HG03039 (cell line): Measurements from ENCODE around the gene FNDC3B.
"Not testable (repeated sequence)": the region's sequence is repeated elsewhere in the genome, so short reads cannot be mapped to it uniquely, and the experiment has no call there.

Experiments
- ATAC-seq: cut with Tn5 transposase; IDR thresholded peaks from one replicate; pipeline ENCODE4 v1.9.1; 2021; ENCODE audit warnings: mild to moderate bottlenecking, moderate library complexity; ENCODE audit not compliant: unreplicated experiment

Gene FNDC3B

DNA sequence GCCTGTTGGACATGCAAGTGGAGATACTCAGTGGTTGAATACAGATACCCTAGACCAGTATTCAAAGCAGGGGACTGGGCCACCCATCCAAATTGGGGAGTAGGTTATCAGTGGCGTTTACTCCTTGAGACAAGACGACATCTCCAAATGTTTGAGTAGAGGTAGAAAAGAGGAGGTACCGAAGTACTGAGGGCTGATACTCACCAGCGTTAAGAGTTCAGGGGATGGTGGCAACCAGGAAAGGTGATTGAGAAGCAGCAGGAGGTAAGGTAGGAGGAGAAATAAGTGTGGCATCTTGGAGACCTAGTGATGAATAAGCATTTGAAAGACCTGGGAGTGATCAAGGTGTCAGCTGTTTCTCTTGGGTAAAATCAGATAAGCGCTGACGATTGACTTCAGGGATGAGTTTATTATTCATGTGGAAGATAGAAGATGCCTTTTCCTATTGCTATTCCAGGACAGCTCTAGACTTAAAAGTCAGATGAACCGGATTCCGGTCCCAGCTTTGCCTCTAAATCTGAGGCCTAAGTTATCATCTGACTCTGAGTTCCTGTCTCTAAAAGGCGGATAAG lies 312.6 kb downstream of the FNDC3B start:
- no peak for ATAC-seq

DNA sequence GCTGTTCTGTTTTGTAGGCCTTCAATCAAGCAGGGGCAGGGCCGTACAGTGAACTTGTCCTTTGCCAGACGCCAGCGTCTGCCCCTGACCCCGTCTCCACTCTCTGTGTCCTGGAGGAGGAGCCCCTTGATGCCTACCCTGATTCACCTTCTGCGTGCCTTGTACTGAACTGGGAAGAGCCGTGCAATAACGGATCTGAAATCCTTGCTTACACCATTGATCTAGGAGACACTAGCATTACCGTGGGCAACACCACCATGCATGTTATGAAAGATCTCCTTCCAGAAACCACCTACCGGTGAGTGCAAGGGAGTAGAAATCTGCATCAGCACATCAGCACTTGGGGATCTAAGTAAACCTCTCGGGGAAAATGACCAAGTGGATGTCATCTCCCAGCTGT lies 313.4 kb downstream of the FNDC3B start:
- no peak for ATAC-seq

DNA sequence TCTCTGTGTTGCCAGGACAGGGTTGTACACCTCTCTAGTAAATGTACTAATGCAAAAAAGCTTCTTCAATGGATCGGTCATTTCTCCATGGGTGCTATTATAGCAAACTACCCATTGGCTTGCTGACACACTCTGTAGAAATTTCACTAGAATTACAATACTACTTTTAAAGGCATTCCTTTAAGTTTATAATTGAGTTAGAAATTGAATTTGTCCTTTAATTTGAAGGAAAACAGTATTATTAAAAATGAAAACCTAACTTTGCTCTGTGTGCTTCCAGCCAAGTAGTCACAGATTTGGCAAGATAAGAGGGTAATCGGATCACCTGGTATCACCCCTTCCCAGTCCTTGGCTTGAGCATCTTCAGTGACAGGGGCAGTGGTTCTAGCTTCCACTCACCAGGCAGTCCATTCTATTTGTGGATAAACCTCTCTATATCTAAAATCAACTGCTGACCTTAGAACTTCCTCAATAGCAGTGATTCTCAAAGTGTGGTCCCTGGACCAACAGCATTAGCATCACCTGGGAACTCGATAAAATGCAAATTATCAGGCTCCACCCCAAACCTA lies 315.6 kb downstream of the FNDC3B start:
- no peak for ATAC-seq

DNA sequence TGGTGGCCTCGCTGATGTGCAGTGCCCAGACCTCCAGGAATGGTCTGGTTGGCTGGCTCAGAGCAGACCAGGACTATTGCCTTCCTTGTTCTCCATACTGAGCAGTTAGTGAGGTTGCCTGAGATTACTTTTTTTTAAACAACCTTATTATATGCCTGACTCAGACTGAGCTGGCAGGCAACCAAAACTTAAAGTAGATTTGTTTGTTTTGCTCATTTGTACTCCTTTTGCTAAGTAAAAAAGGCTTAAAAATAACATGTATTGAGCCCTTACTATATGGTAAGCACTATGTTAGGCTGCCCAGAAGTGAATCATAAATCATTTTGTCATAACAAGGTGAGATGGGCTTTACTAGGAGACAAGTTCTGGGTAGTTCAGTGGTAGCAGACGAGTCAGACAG lies 316.5 kb downstream of the FNDC3B start:
- ATAC-seq: no peak

DNA sequence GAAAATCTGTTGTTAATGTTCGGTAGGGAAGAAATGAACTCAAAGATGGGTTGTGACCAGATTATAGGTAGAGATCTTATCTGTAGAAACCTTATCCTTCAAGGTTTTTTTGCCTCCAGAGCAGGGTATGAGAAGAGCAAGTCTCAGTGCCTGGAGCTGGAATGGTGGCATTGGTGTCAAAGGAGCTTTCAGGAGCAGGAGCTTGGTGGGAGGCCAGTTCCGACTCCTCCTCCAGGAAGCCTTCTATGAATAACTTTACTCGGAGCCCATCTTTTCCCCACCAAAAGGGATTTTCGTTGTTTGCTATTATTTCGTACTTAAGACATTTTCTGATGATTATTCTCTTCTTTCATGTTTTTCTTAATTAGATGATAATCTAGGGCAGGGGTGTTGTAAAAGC lies 317.0 kb downstream of the FNDC3B start:
- no peak for ATAC-seq

DNA sequence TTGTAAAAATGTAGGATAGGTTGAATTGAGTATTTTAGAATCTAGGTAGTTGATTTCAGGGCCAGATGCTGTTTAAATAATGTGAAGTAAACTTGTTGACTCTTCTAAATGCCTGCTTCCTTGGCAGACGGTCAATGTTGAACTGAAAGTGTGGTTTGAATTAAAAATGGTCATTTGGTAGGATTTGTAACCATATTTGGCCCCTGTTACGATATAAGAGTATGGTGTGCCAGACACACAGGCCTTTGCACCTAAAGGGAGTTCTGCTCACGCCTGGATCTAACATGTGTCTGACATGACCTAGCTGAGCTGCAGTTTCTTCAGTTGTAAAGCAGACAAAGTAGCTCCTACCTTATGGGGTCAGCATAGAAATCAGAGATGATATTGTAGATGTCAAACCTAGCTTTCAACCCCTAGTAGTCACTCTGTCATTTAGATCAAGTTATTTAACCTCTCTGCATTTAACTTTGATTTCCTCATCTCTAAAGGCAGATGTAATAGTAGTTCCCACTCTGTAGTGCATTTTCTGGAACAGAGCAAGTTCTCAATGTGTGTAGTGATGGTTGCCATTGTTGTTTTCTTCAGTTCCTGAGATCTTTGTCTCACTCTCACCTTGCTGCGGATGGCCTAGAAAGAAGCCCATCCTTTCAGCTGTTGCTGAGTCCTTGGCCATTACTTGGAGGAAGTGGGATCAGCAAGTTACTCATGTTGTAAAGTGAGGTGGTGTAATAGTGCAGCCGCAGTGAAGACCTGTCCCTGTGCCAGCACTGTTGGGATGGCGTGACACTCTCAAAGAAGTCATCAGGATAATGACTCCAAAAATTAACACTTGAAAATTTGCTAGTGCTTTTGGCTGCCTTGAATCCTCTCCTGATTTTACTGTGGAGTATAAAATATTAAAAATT lies 318.7 kb downstream of the FNDC3B start:
- ATAC-seq: no peak

DNA sequence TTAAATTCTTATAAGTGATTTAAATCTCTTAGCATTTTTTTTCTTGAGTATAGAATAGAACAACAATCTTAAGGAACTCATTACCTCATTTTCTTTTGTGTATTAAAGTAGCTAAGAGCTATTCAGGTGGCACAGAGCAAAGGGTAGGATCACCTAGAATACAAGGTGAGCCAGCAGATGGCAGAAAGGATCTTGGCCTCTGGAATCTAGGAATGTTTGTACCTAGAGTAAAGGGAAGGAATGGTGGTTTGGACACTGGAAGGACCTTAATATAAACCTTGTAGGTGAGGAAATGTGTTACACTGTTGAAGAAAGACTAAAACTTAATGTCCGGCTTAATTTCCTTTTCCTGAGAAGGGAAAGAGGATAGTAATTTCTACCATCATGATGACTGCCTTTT lies 319.9 kb downstream of the FNDC3B start:
- ATAC-seq: no peak

DNA sequence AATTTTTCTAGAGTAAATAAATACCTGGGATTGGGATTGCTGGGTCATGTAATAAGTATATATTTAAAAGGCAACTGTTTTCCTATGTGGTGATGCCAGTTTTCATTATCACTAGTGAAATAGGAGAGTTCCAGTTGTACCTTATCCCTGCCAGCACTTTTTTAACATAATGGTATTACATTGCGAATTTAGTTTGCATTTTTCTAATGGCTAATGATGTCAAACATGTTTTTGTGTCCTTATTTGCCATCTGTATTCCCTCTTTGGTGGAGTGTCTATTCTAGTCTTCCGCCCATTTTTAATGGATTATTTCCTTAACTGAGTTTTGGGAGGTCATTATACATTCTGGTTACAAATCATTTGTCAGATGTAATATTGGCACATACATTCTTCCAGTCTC lies 320.6 kb downstream of the FNDC3B start:
- ATAC-seq: no peak

DNA sequence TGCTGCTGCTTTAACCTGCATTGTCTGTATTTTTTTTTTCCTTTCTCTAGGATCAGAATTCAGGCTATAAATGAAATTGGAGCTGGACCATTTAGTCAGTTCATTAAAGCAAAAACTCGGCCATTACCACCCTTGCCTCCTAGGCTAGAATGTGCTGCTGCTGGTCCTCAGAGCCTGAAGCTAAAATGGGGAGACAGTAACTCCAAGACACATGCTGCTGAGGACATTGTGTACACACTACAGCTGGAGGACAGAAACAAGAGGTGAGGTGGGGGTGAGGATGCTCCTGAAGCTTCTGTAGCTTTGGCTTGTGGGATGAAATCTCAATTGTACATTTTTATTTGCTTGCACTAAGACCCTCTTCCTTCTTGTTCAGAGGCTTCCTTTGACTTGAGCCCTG lies 323.2 kb downstream of the FNDC3B start:
- ATAC-seq: no peak

DNA sequence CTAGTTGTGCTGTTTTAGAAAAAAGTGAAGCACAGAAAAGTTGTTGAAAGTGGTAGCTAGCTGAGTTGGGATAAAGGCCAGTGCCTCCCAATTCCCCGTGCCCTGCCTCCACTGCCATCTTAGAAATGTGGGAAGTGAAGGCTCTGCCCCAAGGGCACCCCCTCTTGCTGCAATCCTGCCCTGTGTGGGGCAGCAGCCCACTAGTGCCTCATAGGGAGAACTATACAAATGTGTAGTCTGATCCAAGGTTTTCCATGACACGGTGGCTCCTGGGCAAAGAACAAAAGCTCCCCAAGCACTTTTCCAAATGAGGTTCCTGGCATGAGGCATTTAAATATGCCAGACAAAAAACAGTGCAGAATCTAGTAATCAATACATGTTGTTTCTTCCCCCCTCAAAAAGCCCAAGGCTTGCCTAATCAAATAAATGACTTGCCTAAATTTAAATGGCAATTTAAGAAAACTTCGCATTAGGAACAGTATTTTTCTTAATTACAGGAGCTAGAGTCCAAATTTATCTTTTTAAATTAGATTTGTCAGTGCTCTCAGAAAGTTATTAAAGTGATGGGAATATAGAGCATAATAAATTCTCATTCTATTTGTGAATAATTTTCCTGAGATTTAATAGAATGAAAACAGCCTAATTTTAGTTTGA lies 325.1 kb downstream of the FNDC3B start:
- no peak for ATAC-seq

DNA sequence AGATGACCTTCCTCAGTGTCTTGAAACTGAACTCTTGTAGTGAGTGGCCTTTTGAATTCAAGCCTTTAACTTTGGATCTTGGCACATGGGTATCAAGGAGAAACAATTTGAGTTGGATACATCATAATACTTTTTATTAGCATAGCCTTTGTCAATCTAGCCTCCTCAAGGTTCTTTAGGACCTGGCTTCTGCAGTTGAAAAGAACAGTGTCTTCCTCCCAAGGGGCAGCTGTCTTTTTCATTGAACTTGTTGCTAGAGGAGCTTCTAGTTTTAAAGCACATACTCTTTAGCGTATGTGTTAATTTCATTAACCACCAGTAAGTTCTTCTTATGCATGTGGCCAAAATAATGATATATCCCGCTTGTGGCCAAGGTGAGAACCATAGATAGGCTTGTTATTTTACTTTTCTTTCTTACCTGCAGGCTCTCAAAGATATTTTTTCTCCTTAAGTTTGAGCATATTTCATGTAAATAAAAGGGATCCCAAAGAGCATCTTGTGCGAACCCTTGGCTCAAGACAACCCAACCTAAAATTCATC lies 325.7 kb downstream of the FNDC3B start:
- ATAC-seq: no peak

DNA sequence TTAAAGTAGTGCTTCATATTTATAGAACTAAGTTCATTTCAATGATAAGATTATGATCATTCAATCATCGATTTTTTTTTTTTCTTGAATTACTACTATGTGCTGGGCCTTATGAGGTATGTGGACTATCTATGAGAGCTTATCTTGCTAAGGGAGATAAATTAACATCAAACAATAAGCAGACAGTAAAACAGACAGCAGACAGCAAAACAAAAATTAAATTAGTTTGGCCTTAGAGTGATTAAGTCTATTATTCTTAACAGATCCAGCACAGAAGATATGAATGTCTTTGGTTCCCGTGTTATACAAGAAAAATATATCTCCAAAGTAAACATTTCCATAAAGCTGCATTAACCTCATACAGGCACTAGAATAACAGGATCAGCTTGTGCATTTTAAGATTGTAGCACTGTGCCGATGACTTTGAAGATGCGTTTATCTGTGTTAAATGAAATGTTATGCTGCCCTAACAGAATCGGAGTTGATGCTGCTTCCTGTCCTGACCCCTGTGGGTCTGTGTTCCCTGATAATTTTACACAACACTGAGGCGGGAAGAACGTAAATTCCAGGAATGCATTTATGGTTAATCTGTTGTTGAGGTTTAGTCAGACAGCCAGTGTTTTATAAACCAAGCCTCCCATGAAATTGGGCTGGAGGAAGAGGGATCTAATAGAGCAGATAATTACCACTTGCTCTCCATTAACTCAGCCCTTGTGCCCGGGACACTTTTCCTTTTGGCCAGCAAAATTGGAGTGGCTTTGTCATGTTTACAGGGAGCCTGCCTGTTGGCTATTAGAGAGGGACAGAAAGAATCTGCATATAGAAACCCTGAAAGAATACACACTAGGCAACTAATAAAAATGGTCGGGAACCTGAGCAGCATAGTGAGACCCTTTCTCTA lies 328.1 kb downstream of the FNDC3B start:
- no peak for ATAC-seq

DNA sequence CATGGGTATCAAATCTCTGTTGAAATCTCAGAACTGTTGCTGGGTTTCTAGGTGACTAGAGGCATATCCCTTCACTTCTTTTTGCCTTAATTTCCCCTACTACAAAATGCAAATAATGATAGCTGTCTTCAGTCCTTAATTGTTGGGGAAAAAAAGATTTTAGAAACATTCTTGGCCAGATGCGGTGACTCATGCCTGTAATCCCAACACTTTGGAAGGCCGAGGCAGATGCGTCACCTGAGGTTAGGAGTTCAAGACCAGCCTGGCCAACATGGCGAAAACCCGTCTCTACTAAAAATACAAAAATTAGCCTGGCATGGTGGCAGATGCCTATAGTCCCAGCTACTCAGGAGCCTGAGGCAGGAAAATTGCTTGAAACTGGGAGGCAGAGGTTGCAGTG lies 329.2 kb downstream of the FNDC3B start:
- ATAC-seq: not testable (repeated sequence)

DNA sequence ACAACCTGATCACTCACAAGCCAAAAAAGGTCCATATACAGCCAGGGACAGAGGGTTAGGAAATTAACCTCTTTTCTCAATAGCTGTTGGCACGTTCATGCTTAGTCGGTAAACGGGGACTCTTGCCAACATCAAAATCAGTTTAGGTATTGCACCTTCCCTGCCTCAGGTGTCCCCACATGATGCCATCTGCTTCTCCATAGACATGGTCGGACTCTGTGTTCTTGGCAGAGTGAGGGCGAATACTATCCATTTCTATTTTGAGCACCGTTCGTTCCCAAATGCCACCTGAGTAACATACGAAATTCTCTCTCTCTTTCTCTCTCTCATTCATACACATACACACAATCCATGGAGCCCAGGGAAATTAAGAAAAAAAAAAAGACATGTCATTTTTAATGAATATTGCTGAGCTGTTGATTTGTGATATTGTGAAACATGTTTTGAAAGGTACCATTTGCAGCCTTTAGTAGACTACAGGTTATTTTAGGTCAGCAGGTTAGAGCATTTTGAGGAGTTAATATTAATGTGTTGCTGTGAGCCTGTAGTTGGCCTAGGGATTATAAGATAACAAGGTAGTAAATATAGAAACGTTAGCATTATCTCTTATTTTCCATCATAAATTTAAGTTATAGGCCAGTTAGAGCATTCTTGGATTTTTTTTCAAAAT lies 330.3 kb downstream of the FNDC3B start:
- no peak for ATAC-seq

DNA sequence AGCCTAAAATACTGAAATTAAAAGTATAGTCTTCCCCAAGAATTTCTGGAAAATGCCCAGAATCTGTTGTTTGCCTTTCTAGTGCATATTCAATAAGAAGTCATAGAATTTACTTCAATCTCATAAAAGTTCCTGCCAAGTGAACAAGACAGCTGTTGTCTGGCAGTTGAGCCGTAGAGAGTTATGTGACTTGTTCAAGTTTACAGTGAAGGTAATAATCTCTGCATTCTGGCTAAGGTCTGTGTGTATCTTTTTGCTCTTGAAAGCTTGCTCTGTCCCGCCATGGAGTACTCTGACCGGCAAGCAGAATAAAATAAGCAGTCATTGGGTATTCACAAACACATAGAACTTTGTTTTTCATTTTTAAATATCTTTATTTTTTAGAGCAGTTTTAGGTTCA lies 331.0 kb downstream of the FNDC3B start:
- ATAC-seq: no peak

DNA sequence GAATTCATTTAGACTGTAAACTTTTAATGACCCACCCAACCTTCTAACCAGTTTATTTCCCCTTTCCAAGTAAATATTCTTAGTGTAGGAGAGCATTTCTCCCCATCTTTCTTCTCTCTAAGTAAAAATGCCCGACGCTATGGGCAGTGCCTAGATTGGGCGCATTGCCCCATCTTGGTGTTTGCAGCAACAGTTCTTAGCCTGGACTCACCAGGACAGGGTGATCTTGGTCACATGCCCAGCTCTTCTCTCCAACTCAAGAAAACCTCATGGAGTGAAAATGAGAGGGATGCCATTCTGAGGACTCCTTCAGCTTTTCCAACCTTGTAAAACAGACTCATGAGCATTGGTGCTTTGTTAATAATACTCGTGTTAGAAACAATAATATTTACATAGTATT lies 332.2 kb downstream of the FNDC3B start:
- no peak for ATAC-seq

DNA sequence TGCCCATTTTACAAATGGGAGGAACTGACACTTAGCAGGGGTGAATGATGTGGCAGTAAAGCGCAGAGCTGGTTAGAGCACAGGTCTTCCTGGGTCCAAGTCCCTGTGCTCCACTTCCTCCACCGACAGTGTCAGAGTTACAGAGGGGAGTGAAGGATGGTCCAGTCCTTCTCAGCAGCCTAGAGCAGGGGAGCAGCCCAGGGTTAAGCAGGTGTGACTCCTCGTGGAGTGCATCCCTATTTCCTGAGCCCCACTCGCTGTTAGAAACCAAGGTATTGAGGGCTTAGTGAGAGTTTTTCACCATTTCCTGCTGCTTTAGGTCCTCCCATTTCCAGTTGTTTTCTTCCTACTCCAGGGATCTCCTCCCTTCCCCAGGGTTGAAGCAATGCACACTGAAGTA lies 333.5 kb downstream of the FNDC3B start:
- ATAC-seq: no peak

DNA sequence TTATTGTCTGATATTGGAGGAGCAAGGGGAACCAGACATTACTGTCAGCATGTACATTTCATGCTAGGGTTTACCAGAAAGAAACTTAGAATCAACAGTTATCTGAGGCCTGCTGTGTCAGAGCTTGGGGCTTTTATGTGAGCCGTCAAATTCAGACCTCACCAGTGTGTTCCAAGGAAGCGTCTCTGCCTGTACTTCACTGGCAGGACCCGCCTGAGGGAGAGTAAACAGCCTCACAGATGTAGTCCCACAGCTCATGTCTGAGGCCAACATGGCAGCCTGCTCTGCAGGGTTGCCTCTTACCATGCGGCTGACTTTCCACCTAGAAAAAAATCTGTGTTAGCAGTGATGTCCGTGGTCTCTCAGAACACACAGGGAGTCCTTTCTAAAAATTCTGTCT lies 334.5 kb downstream of the FNDC3B start:
- no peak for ATAC-seq

DNA sequence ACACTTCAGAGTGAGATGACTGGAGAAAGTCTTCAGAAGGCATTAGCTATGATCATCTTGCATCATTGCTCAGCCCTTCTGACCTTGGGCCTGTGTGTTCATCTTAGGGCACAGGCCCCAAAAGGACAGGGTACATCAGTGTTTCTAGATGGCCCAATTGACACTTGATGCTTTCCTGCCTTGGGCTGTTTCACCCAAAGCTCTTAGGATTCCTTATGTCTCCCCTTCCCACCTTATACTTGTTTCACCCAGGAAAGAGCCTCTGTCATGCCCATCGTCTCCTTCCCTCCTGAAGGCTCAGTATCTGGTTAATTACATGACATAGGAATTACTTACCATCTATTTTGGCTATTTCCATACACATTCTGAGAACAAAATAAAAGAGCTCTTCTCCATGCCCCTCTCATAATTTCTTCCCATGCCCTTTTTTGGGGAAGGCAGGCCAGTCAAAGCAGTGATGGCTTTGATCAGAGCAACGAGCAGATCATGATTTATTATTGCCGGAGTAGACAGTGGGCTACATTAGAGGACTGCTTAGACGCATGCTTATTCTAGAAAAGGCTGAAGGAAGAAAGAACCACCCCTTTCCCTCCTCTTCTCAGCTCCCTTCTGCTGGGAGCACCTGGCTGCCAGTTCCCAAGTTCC lies 335.9 kb downstream of the FNDC3B start:
- no peak for ATAC-seq
